Measurements from ENCODE around the gene MSRB1. TPM values are rescaled to one million over a fixed set of nuclear protein-coding genes. Genes with fewer than 3 reads are reported as not detected.

The MSRB1 gene
- polyA plus RNA-seq, 1 experiment: 23.1 TPM

DNA sequence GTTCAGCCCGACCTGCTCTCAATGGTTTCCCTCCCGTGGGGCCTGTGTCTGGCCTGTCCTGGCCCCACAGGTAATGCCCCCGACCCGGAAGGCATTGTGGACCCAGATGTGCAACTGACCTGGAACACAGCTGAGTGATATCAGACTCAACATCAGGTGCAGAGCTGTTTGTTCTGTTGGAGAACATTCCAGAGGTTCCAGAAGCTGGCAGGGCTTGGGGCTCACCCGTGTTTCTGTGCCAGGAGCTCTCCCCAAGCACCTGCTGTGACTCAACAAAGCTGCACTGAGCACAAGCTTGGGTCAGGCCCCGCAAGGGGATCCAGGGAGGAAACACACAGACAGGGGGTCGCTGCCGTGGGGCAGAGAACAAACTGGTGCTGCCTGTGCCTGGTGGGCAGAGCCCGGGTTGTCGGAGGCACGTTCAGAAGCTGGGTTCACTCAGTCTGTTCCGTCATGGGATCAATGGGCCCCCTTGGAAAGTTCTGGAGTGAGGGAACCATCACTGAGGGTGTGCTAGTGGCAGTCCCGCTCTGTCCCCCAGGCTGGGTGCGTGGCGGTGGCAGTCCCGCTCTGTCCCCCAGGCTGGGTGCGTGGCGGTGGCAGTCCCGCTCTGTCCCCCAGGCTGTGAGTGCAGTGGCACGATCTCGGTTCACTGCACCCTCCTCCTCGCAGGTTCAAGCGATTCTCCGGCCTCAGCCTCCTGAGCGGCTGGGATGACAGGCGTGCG lies 46.9 kb downstream of the MSRB1 start:
- ChIA-PET POLR2A (no interaction called here), CTCF (no interaction called here)
- Histone ChIP-seq H3K27ac (ENCODE audit: low read depth, low read length) (no peak overlapping the region), H3K27me3 (ENCODE audit: control insufficient read depth, insufficient read depth, low read length) (peaks cover 10% of the 10 kb centered on the region), H3K4me3 (ENCODE audit: low read depth, low read length) (no peak overlapping the region), H3K9me3 (ENCODE audit: control insufficient read depth, insufficient read depth, low read length) (no peaks in the 10 kb centered on the region; the same call in 1 of the 2 replicates)
- TF ChIP-seq, protein P1, sequence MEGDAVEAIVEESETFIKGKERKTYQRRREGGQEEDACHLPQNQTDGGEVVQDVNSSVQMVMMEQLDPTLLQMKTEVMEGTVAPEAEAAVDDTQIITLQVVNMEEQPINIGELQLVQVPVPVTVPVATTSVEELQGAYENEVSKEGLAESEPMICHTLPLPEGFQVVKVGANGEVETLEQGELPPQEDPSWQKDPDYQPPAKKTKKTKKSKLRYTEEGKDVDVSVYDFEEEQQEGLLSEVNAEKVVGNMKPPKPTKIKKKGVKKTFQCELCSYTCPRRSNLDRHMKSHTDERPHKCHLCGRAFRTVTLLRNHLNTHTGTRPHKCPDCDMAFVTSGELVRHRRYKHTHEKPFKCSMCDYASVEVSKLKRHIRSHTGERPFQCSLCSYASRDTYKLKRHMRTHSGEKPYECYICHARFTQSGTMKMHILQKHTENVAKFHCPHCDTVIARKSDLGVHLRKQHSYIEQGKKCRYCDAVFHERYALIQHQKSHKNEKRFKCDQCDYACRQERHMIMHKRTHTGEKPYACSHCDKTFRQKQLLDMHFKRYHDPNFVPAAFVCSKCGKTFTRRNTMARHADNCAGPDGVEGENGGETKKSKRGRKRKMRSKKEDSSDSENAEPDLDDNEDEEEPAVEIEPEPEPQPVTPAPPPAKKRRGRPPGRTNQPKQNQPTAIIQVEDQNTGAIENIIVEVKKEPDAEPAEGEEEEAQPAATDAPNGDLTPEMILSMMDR (IDR thresholded peaks at IDR 0.05; ENCODE audit: low read depth, low read length): no peak
- DNase-seq (ENCODE audit: low read depth, low spot score): no peak

DNA sequence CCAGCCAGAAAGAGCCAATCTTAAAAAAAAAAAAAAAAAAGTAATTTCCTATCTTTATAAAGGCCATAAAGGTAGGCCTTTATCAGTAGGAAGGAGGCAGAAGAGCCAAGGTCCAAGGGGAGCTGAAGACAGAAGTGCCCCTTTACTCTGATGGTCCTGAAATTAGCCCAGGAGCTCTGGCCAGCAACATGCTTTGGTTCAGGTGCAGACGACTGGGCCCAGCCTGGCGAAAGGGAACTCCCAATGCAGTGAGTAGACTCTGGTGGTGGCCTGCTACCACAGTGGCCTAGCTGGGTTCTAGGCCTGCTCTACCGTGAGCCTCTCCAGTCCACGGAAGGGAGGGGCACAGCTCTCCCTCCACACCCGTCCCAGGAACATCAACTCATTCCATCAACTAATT lies 47.9 kb downstream of the MSRB1 start:
- TF ChIP-seq, protein P1 (IDR thresholded peaks at IDR 0.05; ENCODE audit: low read depth, low read length): no peak
- no peak overlapping the region for H3K4me3 ChIP-seq (ENCODE audit: low read depth, low read length)
- no peak for DNase-seq (ENCODE audit: low read depth, low spot score)
- ChIA-PET POLR2A (no interaction called here), CTCF (no interaction called here)
- no peaks in the 10 kb centered on the region; the same call in 1 of the 2 replicates for H3K9me3 ChIP-seq (ENCODE audit: control insufficient read depth, insufficient read depth, low read length)
- H3K27me3 ChIP-seq (ENCODE audit: control insufficient read depth, insufficient read depth, low read length): peaks cover 16% of the 10 kb centered on the region
- no peak overlapping the region for H3K27ac ChIP-seq (ENCODE audit: low read depth, low read length)

DNA sequence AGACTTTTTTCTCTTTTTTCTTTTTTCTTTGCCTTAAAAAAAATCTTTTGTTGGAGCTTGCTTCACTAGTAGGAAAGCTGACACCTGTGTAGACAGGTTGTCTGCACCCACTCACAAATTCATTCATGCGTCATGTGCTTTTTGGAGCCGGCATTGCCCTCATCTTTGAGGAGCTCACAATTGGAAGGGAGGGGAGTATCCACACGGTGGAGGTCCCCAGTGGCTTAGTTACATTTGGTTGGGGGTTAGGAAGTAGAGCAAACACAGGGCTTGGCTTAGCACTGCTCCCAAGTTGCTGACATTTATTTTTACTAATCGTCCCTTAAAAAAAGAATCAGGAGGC lies 52.3 kb downstream of the MSRB1 start:
- TF ChIP-seq, protein P1 (IDR thresholded peaks at IDR 0.05; ENCODE audit: low read depth, low read length): no peak
- ChIA-PET POLR2A (no interaction called here), CTCF (interaction anchor here (0.7 to 1.1 kb wide), 2 partner anchors 26 to 33 kb away, joined by 3 read pairs; no protein-coding TSS in a partner anchor)
- H3K9me3 ChIP-seq (ENCODE audit: control insufficient read depth, insufficient read depth, low read length): no peaks in the 10 kb centered on the region
- H3K27me3 ChIP-seq (ENCODE audit: control insufficient read depth, insufficient read depth, low read length): peaks cover 17% of the 10 kb centered on the region
- H3K4me3 ChIP-seq (ENCODE audit: low read depth, low read length): no peak overlapping the region
- no peak overlapping the region for H3K27ac ChIP-seq (ENCODE audit: low read depth, low read length)
- no peak for DNase-seq (ENCODE audit: low read depth, low spot score)

DNA sequence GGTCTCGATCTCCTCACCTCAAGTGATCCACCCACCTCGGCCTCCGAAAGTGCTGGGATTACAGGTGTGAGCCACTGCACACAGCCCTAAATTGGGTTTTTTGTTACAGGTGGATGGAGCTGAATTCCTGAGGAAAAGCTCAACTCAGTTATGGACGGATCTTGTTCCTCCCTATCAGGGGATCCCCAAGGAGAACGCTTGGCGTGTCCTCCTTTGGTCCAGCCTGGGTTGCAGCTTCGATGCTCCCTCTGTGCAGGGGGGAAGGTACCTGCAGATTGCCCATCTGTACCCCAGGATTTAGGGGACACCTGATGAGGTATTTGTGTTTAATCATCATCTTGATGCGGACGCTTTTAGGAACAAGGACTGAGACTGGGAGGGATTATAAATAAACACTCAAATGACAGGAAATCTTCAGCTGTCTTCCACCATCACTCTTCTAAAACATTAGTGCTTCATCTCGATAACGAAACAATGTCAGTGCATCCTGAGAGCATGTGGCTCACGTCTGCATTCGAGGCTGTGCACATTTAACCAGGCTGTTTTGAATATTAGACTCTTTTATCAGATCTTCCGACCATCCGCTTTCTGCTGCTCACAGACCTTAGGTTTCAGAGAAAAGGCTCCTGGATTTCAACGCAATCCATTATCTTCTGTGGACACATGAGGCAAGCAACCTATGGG lies 52.8 kb downstream of the MSRB1 start:
- no peak for DNase-seq (ENCODE audit: low read depth, low spot score)
- H3K9me3 ChIP-seq (ENCODE audit: control insufficient read depth, insufficient read depth, low read length): no peaks in the 10 kb centered on the region
- H3K4me3 ChIP-seq (ENCODE audit: low read depth, low read length): no peak overlapping the region
- no peak overlapping the region for H3K27ac ChIP-seq (ENCODE audit: low read depth, low read length)
- TF ChIP-seq, protein P1 (IDR thresholded peaks at IDR 0.05; ENCODE audit: low read depth, low read length): no peak
- CTCF ChIA-PET: interaction anchor here (0.7 to 1.5 kb wide), 4 partner anchors 26 to 40 kb away, joined by 3 to 9 read pairs (median 4); no protein-coding TSS in a partner anchor
- H3K27me3 ChIP-seq (ENCODE audit: control insufficient read depth, insufficient read depth, low read length): peaks cover 17% of the 10 kb centered on the region
- POLR2A ChIA-PET: no interaction called here

Small RNA genes within 50 kb of the gene (small RNA-seq; reads per million reads assigned to genes)
- gene AC005363.2 (ENCODE audit: insufficient read length, low read depth): not detected
- not detected for gene SNORA10 (ENCODE audit: insufficient read length, low read depth)
- gene SNORA64 (ENCODE audit: insufficient read length, low read depth): not detected

Other genes with a start within 250 kb of the MSRB1 start
- gene MAPK8IP3, start 237.0 kb downstream of the MSRB1 start, polyA plus RNA-seq (2011; rRNA removed): 11.8 and 14.7 TPM in 2 replicates
- 15.6 and 25.5 TPM in 2 replicates for gene NME3, start 171.7 kb downstream of the MSRB1 start, polyA plus RNA-seq (2011; rRNA removed)
- gene EME2, start 170.4 kb downstream of the MSRB1 start, polyA plus RNA-seq (2011; rRNA removed): 2.4 and 3.1 TPM in 2 replicates
- gene MRPS34, start 170.1 kb downstream of the MSRB1 start, polyA plus RNA-seq (2011; rRNA removed): 55.8 and 62.2 TPM in 2 replicates
- 11.0 and 13.3 TPM in 2 replicates for gene SPSB3, start 160.6 kb downstream of the MSRB1 start, polyA plus RNA-seq (2011; rRNA removed)
- 20.0 and 29.2 TPM in 2 replicates for gene NUBP2, start 160.2 kb downstream of the MSRB1 start, polyA plus RNA-seq (2011; rRNA removed)
- gene IGFALS, start 149.5 kb downstream of the MSRB1 start, polyA plus RNA-seq (2011; rRNA removed): not detected in 2 replicates
- 11.8 and 16.2 TPM in 2 replicates for gene HAGH, start 116.4 kb downstream of the MSRB1 start, polyA plus RNA-seq (2011; rRNA removed)
- 35.2 and 45.4 TPM in 2 replicates for gene FAHD1, start 116.0 kb downstream of the MSRB1 start, polyA plus RNA-seq (2011; rRNA removed)
- gene MEIOB, start 71.0 kb downstream of the MSRB1 start, polyA plus RNA-seq (2011; rRNA removed): 0.04 TPM in 1 of 2 replicates, not detected in the other
- not detected in 2 replicates for gene HS3ST6, start 24.8 kb downstream of the MSRB1 start, polyA plus RNA-seq (2011; rRNA removed)
- not detected in 2 replicates for gene RPL3L, start 11.5 kb upstream of the MSRB1 start, polyA plus RNA-seq (2011; rRNA removed)
- 126 and 163 TPM in 2 replicates for gene NDUFB10, start 16.3 kb upstream of the MSRB1 start, polyA plus RNA-seq (2011; rRNA removed)
- 2,494 and 4,570 TPM in 2 replicates for gene RPS2, start 21.6 kb upstream of the MSRB1 start, polyA plus RNA-seq (2011; rRNA removed)
- gene RNF151, start 23.7 kb upstream of the MSRB1 start, polyA plus RNA-seq (2011; rRNA removed): not detected in 2 replicates
- 13.7 and 24.8 TPM in 2 replicates for gene TBL3, start 28.9 kb upstream of the MSRB1 start, polyA plus RNA-seq (2011; rRNA removed)
- gene NOXO1, start 38.3 kb upstream of the MSRB1 start, polyA plus RNA-seq (2011; rRNA removed): not detected in 2 replicates
- gene GFER, start 41.0 kb upstream of the MSRB1 start, polyA plus RNA-seq (2011; rRNA removed): 15.8 and 19.5 TPM in 2 replicates
- 1.8 and 2.3 TPM in 2 replicates for gene SYNGR3, start 46.8 kb upstream of the MSRB1 start, polyA plus RNA-seq (2011; rRNA removed)
- gene ZNF598, start 66.6 kb upstream of the MSRB1 start, polyA plus RNA-seq (2011; rRNA removed): 8.2 and 10.7 TPM in 2 replicates
- 0.66 and 0.94 TPM in 2 replicates for gene NPW, start 76.6 kb upstream of the MSRB1 start, polyA plus RNA-seq (2011; rRNA removed)
- 16.7 and 23.5 TPM in 2 replicates for gene NHERF2, start 83.7 kb upstream of the MSRB1 start, polyA plus RNA-seq (2011; rRNA removed)
- gene NTHL1, start 104.6 kb upstream of the MSRB1 start, polyA plus RNA-seq (2011; rRNA removed): 10.7 and 14.5 TPM in 2 replicates
- 35.9 and 42.2 TPM in 2 replicates for gene TSC2, start 104.8 kb upstream of the MSRB1 start, polyA plus RNA-seq (2011; rRNA removed)
- gene PKD1, start 192.7 kb upstream of the MSRB1 start, polyA plus RNA-seq (2011; rRNA removed): 16.1 and 21.7 TPM in 2 replicates
- 3.6 and 5.2 TPM in 2 replicates for gene RAB26, start 205.4 kb upstream of the MSRB1 start, polyA plus RNA-seq (2011; rRNA removed)
- gene TRAF7, start 212.6 kb upstream of the MSRB1 start, polyA plus RNA-seq (2011; rRNA removed): 35.2 and 49.3 TPM in 2 replicates